ENCODE data around the gene ZNF575. TPM values are rescaled to one million over a fixed set of nuclear protein-coding genes. Genes with fewer than 3 reads are reported as not detected.

Gene ZNF575
- total and polyA plus RNA-seq, 10 of the 15 experiments (the other 5 are each of a cell fraction or from before 2014, with no cell fraction given) = 0.18 to 2.8 (median 0.75) TPM

- TF ChIP-seq ZNF687 (IDR thresholded peaks at IDR 0.05) (peak; percentile 92), FOXK2 (IDR thresholded peaks at IDR 0.05) (no peak), ASH2L (IDR thresholded peaks at IDR 0.05; ENCODE audit: borderline replicate concordance, low read depth) (0 out of 2 replicates have a peak, but pooled peaks have one; percentile 45), ESRRA (IDR thresholded peaks at IDR 0.05; ENCODE audit: low read length) (no peak), ZNF592 (IDR thresholded peaks at IDR 0.05) (no peak), MLLT1 (IDR thresholded peaks at IDR 0.05) (0 out of 2 replicates have a peak, but pooled peaks have one; percentile 40), NR2F1 (conservative IDR thresholded peaks at IDR 0.05) (no peak), YY1 (IDR thresholded peaks at IDR 0.05; ENCODE audit: low read depth, low read length) (peak; percentile 21; the same call in 1 of the 2 replicates), NFYA (IDR thresholded peaks at IDR 0.05; ENCODE audit: borderline replicate concordance, low read depth, low read length) (no peak), DPF2 (IDR thresholded peaks at IDR 0.05) (peak; percentile 85), HDAC6 (IDR thresholded peaks at IDR 0.05; ENCODE audit: unreplicated experiment) (no peak), MXI1 (IDR thresholded peaks at IDR 0.05; ENCODE audit: low read depth, low read length) (no peak), WRNIP1 (IDR thresholded peaks at IDR 0.05; ENCODE audit: borderline replicate concordance, low read depth, low read length) (no peak), KDM1A (IDR thresholded peaks at IDR 0.05; ENCODE audit: borderline replicate concordance) (no peak), CHD1 (IDR thresholded peaks at IDR 0.05; ENCODE audit: low read depth, low read length) (no peak), IRF5 (IDR thresholded peaks at IDR 0.05; ENCODE audit: borderline replicate concordance) (no peak), RFX5 (IDR thresholded peaks at IDR 0.05; ENCODE audit: low read depth, low read length) (no peak), TARDBP (IDR thresholded peaks at IDR 0.05; ENCODE audit: borderline replicate concordance) (no peak), SMC3 (IDR thresholded peaks at IDR 0.05; ENCODE audit: borderline replicate concordance, low read length) (no peak), PML (IDR thresholded peaks at IDR 0.05; ENCODE audit: low read length) (no peak)
These were observed 29.8 kb downstream of the ZNF575 start (continued) for GRCh38 chr19:43562698-43563241.

Data from GM12878 (cell line).